Uterus (tissue), 2 donors: ENCODE measurements around the gene MMP3.

Source experiments
- POLR2A ChIP-seq, 2 donors: fragments of 450-650 bp; IDR thresholded peaks; one replicate each; pipeline ENCODE4 v1.6.1; 2016; ENCODE audit warnings: antibody characterized with exemption in 2 of 2, mild to moderate bottlenecking in 1 of 2, moderate library complexity in 1 of 2
- TF ChIP-seq, protein P1 (sequence below), 4 experiments: fragments of 200-600 bp in 2 of 4; fragments of 450-650 bp in 2 of 4; sonication (generic) in 2 of 4; IDR thresholded peaks; one replicate each; pipeline ENCODE4 v1.5.1; 2016 to 2019; ENCODE audit warnings: antibody characterized with exemption in 4 of 4, mild to moderate bottlenecking in 2 of 4, moderate library complexity in 1 of 4

DNA sequence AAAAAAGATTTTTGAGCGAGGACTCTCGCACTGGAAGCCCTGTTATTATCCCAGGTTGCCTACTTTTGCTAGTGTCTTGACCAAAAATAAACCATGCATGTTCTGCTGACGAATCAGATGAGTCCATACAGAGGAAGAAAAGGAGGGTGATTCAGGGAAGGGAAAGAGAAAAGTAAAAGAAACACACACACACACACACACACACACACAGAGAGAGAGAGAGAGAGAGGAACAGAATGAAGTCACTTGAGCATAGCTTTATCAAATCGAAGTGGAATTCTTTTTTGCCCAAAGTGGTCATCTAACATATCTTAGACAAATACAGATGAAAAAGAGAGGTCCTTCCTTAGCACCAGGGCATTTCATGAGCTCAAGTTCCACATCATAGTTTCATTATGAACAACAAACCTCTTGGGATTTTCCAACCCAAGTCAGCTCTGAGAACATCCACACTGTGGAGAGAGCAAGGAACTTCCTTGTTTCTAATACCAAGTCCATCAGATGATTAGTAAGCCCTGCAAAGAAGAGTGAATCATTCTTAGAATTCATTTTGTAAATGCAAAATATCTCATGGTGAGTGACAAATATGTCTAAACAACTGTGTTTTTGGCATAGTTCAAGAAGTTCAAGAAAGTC is 39.1 kb upstream of the MMP3 start:
- TF ChIP-seq, protein P1, sequence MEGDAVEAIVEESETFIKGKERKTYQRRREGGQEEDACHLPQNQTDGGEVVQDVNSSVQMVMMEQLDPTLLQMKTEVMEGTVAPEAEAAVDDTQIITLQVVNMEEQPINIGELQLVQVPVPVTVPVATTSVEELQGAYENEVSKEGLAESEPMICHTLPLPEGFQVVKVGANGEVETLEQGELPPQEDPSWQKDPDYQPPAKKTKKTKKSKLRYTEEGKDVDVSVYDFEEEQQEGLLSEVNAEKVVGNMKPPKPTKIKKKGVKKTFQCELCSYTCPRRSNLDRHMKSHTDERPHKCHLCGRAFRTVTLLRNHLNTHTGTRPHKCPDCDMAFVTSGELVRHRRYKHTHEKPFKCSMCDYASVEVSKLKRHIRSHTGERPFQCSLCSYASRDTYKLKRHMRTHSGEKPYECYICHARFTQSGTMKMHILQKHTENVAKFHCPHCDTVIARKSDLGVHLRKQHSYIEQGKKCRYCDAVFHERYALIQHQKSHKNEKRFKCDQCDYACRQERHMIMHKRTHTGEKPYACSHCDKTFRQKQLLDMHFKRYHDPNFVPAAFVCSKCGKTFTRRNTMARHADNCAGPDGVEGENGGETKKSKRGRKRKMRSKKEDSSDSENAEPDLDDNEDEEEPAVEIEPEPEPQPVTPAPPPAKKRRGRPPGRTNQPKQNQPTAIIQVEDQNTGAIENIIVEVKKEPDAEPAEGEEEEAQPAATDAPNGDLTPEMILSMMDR (IDR thresholded peaks at IDR 0.05): no peak
- no peak for TF ChIP-seq POLR2A (IDR thresholded peaks at IDR 0.05)
